HepG2 (cell line): ENCODE data around the gene DACT2. TPM values are rescaled to one million over a fixed set of nuclear protein-coding genes. Genes with fewer than 3 reads are reported as not detected.

ENCODE experiments used
- GMEB1 ChIP-seq: sonication (generic); formaldehyde crosslinking; IDR thresholded peaks from 2 replicates; pipeline ENCODE4 v1.5.1; 2020; ENCODE audit warnings: missing genetic modification reagents, mild to moderate bottlenecking, borderline replicate concordance
- HDAC1 ChIP-seq: sonication (generic); formaldehyde crosslinking; IDR thresholded peaks from 2 replicates; pipeline ENCODE4 v1.5.1; 2020; ENCODE audit warnings: mild to moderate bottlenecking, missing genetic modification reagents
- KLF9 ChIP-seq: IDR thresholded peaks from 2 replicates; pipeline ENCODE4 v1.6.1; 2016; ENCODE audit warnings: low read depth
- LBX2 ChIP-seq: sonication (generic); formaldehyde crosslinking; IDR thresholded peaks from 2 replicates; pipeline ENCODE4 v1.5.0; 2020; ENCODE audit warnings: missing genetic modification reagents, mild to moderate bottlenecking, borderline replicate concordance
- NR2C2 ChIP-seq: sonication (generic); formaldehyde crosslinking; IDR thresholded peaks from 2 replicates; pipeline ENCODE4 v1.4.0; 2020; ENCODE audit warnings: missing genetic modification reagents, mild to moderate bottlenecking, moderate library complexity, borderline replicate concordance
- PHF21A ChIP-seq: sonication (generic); formaldehyde crosslinking; IDR thresholded peaks from 2 replicates; pipeline ENCODE4 v1.5.0; 2020; ENCODE audit warnings: mild to moderate bottlenecking, missing genetic modification reagents
- SMARCC2 ChIP-seq: fragments of 450-650 bp; IDR thresholded peaks from 2 replicates; pipeline ENCODE4 v1.6.1; 2017; ENCODE audit warnings: antibody characterized with exemption, mild to moderate bottlenecking
- ZBTB44 ChIP-seq: sonication (generic); formaldehyde crosslinking; IDR thresholded peaks from 2 replicates; pipeline ENCODE4 v1.4.0; 2020; ENCODE audit warnings: missing genetic modification reagents
- ZFX ChIP-seq: sonication (generic); formaldehyde crosslinking; IDR thresholded peaks from 2 replicates; pipeline ENCODE4 v1.4.0; 2020; ENCODE audit warnings: mild to moderate bottlenecking, low read depth, missing genetic modification reagents, moderate library complexity
- ZIK1 ChIP-seq: sonication (generic); formaldehyde crosslinking; IDR thresholded peaks from 2 replicates; pipeline ENCODE4 v1.5.0; 2020; ENCODE audit warnings: mild to moderate bottlenecking, low read depth, missing genetic modification reagents, borderline replicate concordance
- ZKSCAN8 ChIP-seq: IDR thresholded peaks from 2 replicates; pipeline ENCODE4 v1.6.1; 2016; ENCODE audit warnings: borderline replicate concordance, missing genetic modification reagents, missing compliant biosample characterization
- ZNF230 ChIP-seq: sonication (generic); formaldehyde crosslinking; IDR thresholded peaks from 2 replicates; pipeline ENCODE4 v1.4.0; 2020; ENCODE audit warnings: mild to moderate bottlenecking, missing genetic modification reagents
- ZNF318 ChIP-seq: sonication (generic); formaldehyde crosslinking; IDR thresholded peaks from 2 replicates; pipeline ENCODE4 v1.4.0; 2020; ENCODE audit warnings: mild to moderate bottlenecking, missing genetic modification reagents
- ZNF713 ChIP-seq: sonication (generic); formaldehyde crosslinking; IDR thresholded peaks from 2 replicates; pipeline ENCODE4 v1.4.0; 2020; ENCODE audit warnings: mild to moderate bottlenecking, missing genetic modification reagents
- ZNF749 ChIP-seq: sonication (generic); formaldehyde crosslinking; IDR thresholded peaks from 2 replicates; pipeline ENCODE4 v1.8.0; 2022; ENCODE audit warnings: mild to moderate bottlenecking, missing genetic modification reagents, moderate library complexity, borderline replicate concordance
- ZSCAN21 ChIP-seq: sonication (generic); formaldehyde crosslinking; IDR thresholded peaks from 2 replicates; pipeline ENCODE4 v1.8.0; 2022; ENCODE audit warnings: mild to moderate bottlenecking, missing genetic modification reagents, moderate library complexity, borderline replicate concordance
- polyA plus RNA-seq, 8 experiments: library from polyadenylated mRNA; depleted of rRNA in 3 of 8; stranded (reverse) in 7 of 8; unstranded in 1 of 8; fragments of >200 nt; fragmentation: Illumina TruSeq in 4 of 8; extraction: Trizol in 4 of 8; gene quantifications; 2 replicates each; pipeline versions ENCODE4 v1.2.1 to v1.2.3, GENCODE V29; 2011 to 2016; ENCODE audit warnings: low read depth in 4 of 8, missing spikeins in 1 of 8, mixed read lengths in 1 of 8; ENCODE audit not compliant: insufficient read depth in 1 of 8
- total RNA-seq, 5 experiments: library from RNA; depleted of rRNA; stranded (reverse); fragments of >200 nt; fragmentation: Illumina TruSeq; extraction: Trizol; gene quantifications; 2 replicates each; pipeline ENCODE4 v1.2.3, GENCODE V29; 2016; ENCODE audit warnings: low read depth in 1 of 5

The DACT2 gene
- total and polyA plus RNA-seq, 2 of the 13 experiments (the other 11 are each of a cell fraction or from before 2014, with no cell fraction given): 0.15 TPM; not detected in 1

- TF ChIP-seq GMEB1 (CRISPR knock-in tag): peak; percentile 43; the same call in 1 of the 2 replicates
- peak; percentile 89 for TF ChIP-seq HDAC1 (CRISPR knock-in tag)
- TF ChIP-seq ZSCAN21: peak; percentile 36; the same call in 1 of the 2 replicates
- no peak for TF ChIP-seq KLF9 (CRISPR knock-in tag)
- 0 out of 2 replicates have a peak, but pooled peaks have one; percentile 37 for TF ChIP-seq ZNF749 (CRISPR knock-in tag)
- TF ChIP-seq PHF21A (CRISPR knock-in tag): 0 out of 2 replicates have a peak, but pooled peaks have one; percentile 39
- peak; percentile 84 for TF ChIP-seq ZIK1 (CRISPR knock-in tag)
- TF ChIP-seq ZNF318: no peak
- TF ChIP-seq SMARCC2: no peak
- peak; percentile 72 for TF ChIP-seq ZFX (CRISPR knock-in tag)
- no peak for TF ChIP-seq LBX2 (CRISPR knock-in tag)
- TF ChIP-seq ZBTB44 (CRISPR knock-in tag): no peak
- 0 out of 2 replicates have a peak, but pooled peaks have one; percentile 31 for TF ChIP-seq ZNF230 (CRISPR knock-in tag)
- peak; percentile 77 for TF ChIP-seq NR2C2
- 0 out of 2 replicates have a peak, but pooled peaks have one; percentile 62 for TF ChIP-seq ZNF713 (CRISPR knock-in tag)
- peak; percentile 42; the same call in 1 of the 2 replicates for TF ChIP-seq ZKSCAN8 (CRISPR knock-in tag)
Measured at GRCh38 chr6:168282985-168283685, 36.4 kb downstream of the DACT2 start (continued).
